ENCODE results near the gene NFATC3.

The NFATC3 gene

GRCh38 chr16:68073902-68074760 is 11.0 kb upstream of the NFATC3 start:
- DNase-seq = no peak

- DNase-seq = no peak
These were observed 10.2 kb upstream of the NFATC3 start for GRCh38 chr16:68074850-68075555.

- no peak for DNase-seq
These were observed 9.2 kb upstream of the NFATC3 start for GRCh38 chr16:68075980-68076379.

GRCh38 chr16:68076560-68076959 is 8.6 kb upstream of the NFATC3 start:
- no peak for DNase-seq

- no peak for DNase-seq
These were observed 7.1 kb upstream of the NFATC3 start for GRCh38 chr16:68077866-68078700.

GRCh38 chr16:68078701-68079375 is 6.3 kb upstream of the NFATC3 start:
- no peak for DNase-seq

- no peak for DNase-seq
These were observed 5.9 kb upstream of the NFATC3 start for GRCh38 chr16:68079376-68079625.

GRCh38 chr16:68079626-68080344 is 5.4 kb upstream of the NFATC3 start:
- DNase-seq = no peak

GRCh38 chr16:68081861-68082628 is 3.1 kb upstream of the NFATC3 start:
- no peak for DNase-seq

- DNase-seq = no peak
These were observed 2.4 kb upstream of the NFATC3 start for GRCh38 chr16:68082629-68083238.

- DNase-seq = no peak
These were observed 1.9 kb upstream of the NFATC3 start for GRCh38 chr16:68083239-68083781.

GRCh38 chr16:68083861-68084503 is 1.2 kb upstream of the NFATC3 start:
- no peak for DNase-seq

GRCh38 chr16:68084504-68085258 is 489 bp upstream of the NFATC3 start:
- peak; percentile 75 for DNase-seq

- peak; percentile 12 for DNase-seq
These were observed 1.2 kb downstream of the NFATC3 start for GRCh38 chr16:68086336-68086841.

GRCh38 chr16:68086860-68087268 is 1.7 kb downstream of the NFATC3 start:
- no peak for DNase-seq

- DNase-seq = no peak
These were observed 2.5 kb downstream of the NFATC3 start for GRCh38 chr16:68087688-68088087.

- DNase-seq = no peak
These were observed 3.2 kb downstream of the NFATC3 start for GRCh38 chr16:68088130-68088972.

GRCh38 chr16:68089067-68089466 is 3.9 kb downstream of the NFATC3 start:
- no peak for DNase-seq

Data from NCI-H345 (cell line).